ENCODE results near the gene SMYD2. TPM values are rescaled to one million over a fixed set of nuclear protein-coding genes. Genes with fewer than 3 reads are reported as not detected.

SMYD2 gene
- total RNA-seq, 2 experiments from 2014 or later = 31.1 to 32.8 TPM

GRCh38 chr1:214372092-214372491 is 91.1 kb downstream of the SMYD2 start:
- DNase-seq = no peak

GRCh38 chr1:214377485-214377884 is 96.5 kb downstream of the SMYD2 start:
- Mint-ChIP-seq H3K9me3 (no peaks in the 10 kb centered on the region), H3K4me3 (no peak overlapping the region), H3K27ac (no peak overlapping the region), H3K4me1 (ENCODE audit: low read depth) (no peaks in the 10 kb centered on the region), H3K27me3 (no peaks in the 10 kb centered on the region), H3K36me3 (no peaks in the 10 kb centered on the region)
- ChIA-PET POLR2A (no interaction called here), CTCF (no interaction called here)
- intact Hi-C loops (cut with micrococcal nuclease) = no loop called here
- no peak for DNase-seq

More at GRCh38 chr1:214372092-214372491, 91.1 kb downstream of the SMYD2 start:
- ChIA-PET POLR2A (no interaction called here), CTCF (interaction anchor here (1.0 kb wide), 1 partner anchor 40 kb away, joined by 4 read pairs; no protein-coding TSS in a partner anchor)
- H3K27ac Mint-ChIP-seq = no peak overlapping the region
- H3K36me3 Mint-ChIP-seq = no peaks in the 10 kb centered on the region
- no peak overlapping the region for H3K4me3 Mint-ChIP-seq
- H3K9me3 Mint-ChIP-seq = no peaks in the 10 kb centered on the region
- H3K27me3 Mint-ChIP-seq = peaks cover 10% of the 10 kb centered on the region
- intact Hi-C loops (cut with micrococcal nuclease) = no loop called here
- no peaks in the 10 kb centered on the region for H3K4me1 Mint-ChIP-seq (ENCODE audit: low read depth)

DNA sequence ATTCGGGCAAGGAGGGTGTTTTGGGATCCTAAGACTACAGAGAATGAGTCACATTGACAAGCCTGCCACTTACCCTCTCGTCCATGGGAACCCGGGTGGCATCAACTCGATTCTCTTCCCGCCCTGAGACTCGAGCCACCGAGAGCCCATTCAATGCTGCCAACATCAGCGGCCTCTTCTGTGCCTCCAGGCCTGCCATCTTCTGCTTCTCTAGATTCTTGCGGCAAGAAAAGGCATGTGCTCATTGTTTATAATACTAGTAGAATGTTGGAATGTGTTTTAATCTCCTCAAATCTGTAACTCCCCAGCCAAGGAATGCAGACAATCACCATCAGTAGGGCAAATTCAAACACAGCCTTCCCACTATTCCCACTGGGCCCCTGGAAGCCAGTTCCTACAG is 96.9 kb downstream of the SMYD2 start:
- no peak for DNase-seq
- no peak overlapping the region for H3K4me3 Mint-ChIP-seq
- POLR2A ChIA-PET = no interaction called here
- CTCF ChIA-PET = no interaction called here
- H3K27me3 Mint-ChIP-seq = no peaks in the 10 kb centered on the region
- no peaks in the 10 kb centered on the region for H3K4me1 Mint-ChIP-seq (ENCODE audit: low read depth)
- H3K27ac Mint-ChIP-seq = no peak overlapping the region
- no peaks in the 10 kb centered on the region for H3K36me3 Mint-ChIP-seq
- intact Hi-C loops (cut with micrococcal nuclease) = no loop called here
- no peaks in the 10 kb centered on the region for H3K9me3 Mint-ChIP-seq

DNA sequence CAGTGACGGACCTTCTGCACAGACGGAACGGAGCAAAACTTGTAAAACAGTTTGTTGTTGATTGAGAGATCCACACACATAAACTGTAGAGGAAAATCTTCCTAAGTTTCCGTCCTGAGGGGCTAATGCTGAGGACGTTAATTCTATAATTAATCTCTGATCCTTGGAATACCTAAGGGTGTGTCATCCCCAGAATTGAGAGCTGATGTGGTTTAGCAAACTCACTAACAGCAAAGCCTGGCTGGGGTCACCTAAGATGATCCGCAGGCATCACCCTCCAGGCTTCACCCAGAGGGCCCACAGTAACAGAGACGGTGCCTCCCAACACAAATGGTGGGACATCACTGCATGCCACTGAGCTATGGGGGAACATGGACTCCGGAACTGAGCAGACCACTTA is 97.5 kb downstream of the SMYD2 start:
- DNase-seq = no peak
- no peak overlapping the region for H3K4me3 Mint-ChIP-seq
- ChIA-PET CTCF (no interaction called here), POLR2A (no interaction called here)
- H3K9me3 Mint-ChIP-seq = no peaks in the 10 kb centered on the region
- no peaks in the 10 kb centered on the region for H3K4me1 Mint-ChIP-seq (ENCODE audit: low read depth)
- no peak overlapping the region for H3K27ac Mint-ChIP-seq
- H3K27me3 Mint-ChIP-seq = no peaks in the 10 kb centered on the region
- no peaks in the 10 kb centered on the region for H3K36me3 Mint-ChIP-seq
- intact Hi-C loops (cut with micrococcal nuclease) = no loop called here

- CTCF ChIA-PET = no interaction called here
- POLR2A ChIA-PET = no interaction called here
- no peak overlapping the region for H3K27ac Mint-ChIP-seq
Measured at GRCh38 chr1:214379236-214379970, 98.4 kb downstream of the SMYD2 start.

DNA sequence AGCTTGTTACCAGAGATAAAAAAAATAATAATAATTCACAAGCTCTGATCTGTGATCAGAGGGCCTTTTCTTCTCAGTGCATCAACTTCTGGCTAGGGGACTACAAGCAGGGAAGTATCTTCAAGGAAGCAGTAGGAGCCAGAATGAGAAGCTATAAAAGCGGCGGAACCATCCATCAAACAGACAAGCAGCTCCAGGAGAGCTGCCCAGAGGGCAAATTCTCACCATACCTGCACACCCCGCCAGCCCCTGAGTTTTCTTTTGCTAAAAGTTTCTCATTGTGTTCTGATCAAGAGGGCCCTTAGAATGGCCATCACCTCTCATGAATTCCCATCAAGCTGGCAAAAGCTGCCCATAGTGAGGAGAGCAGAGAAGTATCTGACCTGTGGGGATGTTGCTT is 99.4 kb downstream of the SMYD2 start:
- no peaks in the 10 kb centered on the region for H3K9me3 Mint-ChIP-seq
- no peaks in the 10 kb centered on the region for H3K36me3 Mint-ChIP-seq
- ChIA-PET CTCF (no interaction called here), POLR2A (no interaction called here)
- H3K4me3 Mint-ChIP-seq = no peak overlapping the region
- H3K27me3 Mint-ChIP-seq = no peaks in the 10 kb centered on the region
- no peak overlapping the region for H3K27ac Mint-ChIP-seq
- intact Hi-C loops (cut with micrococcal nuclease) = no loop called here
- no peak for DNase-seq
- H3K4me1 Mint-ChIP-seq (ENCODE audit: low read depth) = no peaks in the 10 kb centered on the region

More at GRCh38 chr1:214379236-214379970, 98.4 kb downstream of the SMYD2 start:
- DNase-seq = no peak
- Mint-ChIP-seq H3K4me3 (no peak overlapping the region), H3K36me3 (no peaks in the 10 kb centered on the region), H3K4me1 (ENCODE audit: low read depth) (no peaks in the 10 kb centered on the region), H3K27me3 (no peaks in the 10 kb centered on the region), H3K9me3 (no peaks in the 10 kb centered on the region)
- intact Hi-C loops (cut with micrococcal nuclease) = no loop called here

GRCh38 chr1:214380986-214381695 is 100.2 kb downstream of the SMYD2 start:
- no peak for DNase-seq
- H3K9me3 Mint-ChIP-seq = no peaks in the 10 kb centered on the region
- H3K27ac Mint-ChIP-seq = no peak overlapping the region
- no peak overlapping the region for H3K4me3 Mint-ChIP-seq
- ChIA-PET POLR2A (no interaction called here), CTCF (no interaction called here)
- intact Hi-C loops (cut with micrococcal nuclease) = no loop called here
- H3K4me1 Mint-ChIP-seq (ENCODE audit: low read depth) = peaks cover 2% of the 10 kb centered on the region
- H3K27me3 Mint-ChIP-seq = no peaks in the 10 kb centered on the region
- H3K36me3 Mint-ChIP-seq = no peaks in the 10 kb centered on the region

- POLR2A ChIA-PET = no interaction called here
Measured at GRCh38 chr1:214383381-214384372, 102.7 kb downstream of the SMYD2 start.

GRCh38 chr1:214384373-214385079 is 103.6 kb downstream of the SMYD2 start:
- H3K4me1 Mint-ChIP-seq (ENCODE audit: low read depth) = peaks cover 2% of the 10 kb centered on the region
- intact Hi-C loops (cut with micrococcal nuclease) = loop anchor here (5.0 kb wide), 1 partner anchor 43 kb away; no protein-coding TSS in a partner anchor

More at GRCh38 chr1:214383381-214384372, 102.7 kb downstream of the SMYD2 start:
- CTCF ChIA-PET = no interaction called here
- intact Hi-C loops (cut with micrococcal nuclease) = no loop called here
- Mint-ChIP-seq H3K4me1 (ENCODE audit: low read depth) (peaks cover 2% of the 10 kb centered on the region), H3K36me3 (no peaks in the 10 kb centered on the region), H3K4me3 (no peak overlapping the region), H3K27me3 (no peaks in the 10 kb centered on the region), H3K27ac (no peak overlapping the region), H3K9me3 (no peaks in the 10 kb centered on the region)
- no peak for DNase-seq

GRCh38 chr1:214385428-214385827 is 104.5 kb downstream of the SMYD2 start:
- no peaks in the 10 kb centered on the region for H3K36me3 Mint-ChIP-seq
- no peaks in the 10 kb centered on the region for H3K27me3 Mint-ChIP-seq
- intact Hi-C loops (cut with micrococcal nuclease) = loop anchor here (5.0 kb wide), 1 partner anchor 42 kb away; no protein-coding TSS in a partner anchor
- no peak for DNase-seq
- no peak overlapping the region for H3K27ac Mint-ChIP-seq
- H3K4me1 Mint-ChIP-seq (ENCODE audit: low read depth) = peaks cover 2% of the 10 kb centered on the region
- ChIA-PET CTCF (interaction anchor here (0.9 kb wide), 1 partner anchor 200 kb away, joined by 3 read pairs; no protein-coding TSS in a partner anchor), POLR2A (no interaction called here)
- no peak overlapping the region for H3K4me3 Mint-ChIP-seq
- H3K9me3 Mint-ChIP-seq = no peaks in the 10 kb centered on the region

More at GRCh38 chr1:214384373-214385079, 103.6 kb downstream of the SMYD2 start:
- ChIA-PET CTCF (interaction anchor here (0.9 kb wide), 1 partner anchor 201 kb away, joined by 3 read pairs; no protein-coding TSS in a partner anchor), POLR2A (no interaction called here)
- no peak overlapping the region for H3K27ac Mint-ChIP-seq
- H3K9me3 Mint-ChIP-seq = no peaks in the 10 kb centered on the region
- DNase-seq = no peak
- no peaks in the 10 kb centered on the region for H3K27me3 Mint-ChIP-seq
- no peak overlapping the region for H3K4me3 Mint-ChIP-seq
- no peaks in the 10 kb centered on the region for H3K36me3 Mint-ChIP-seq

GRCh38 chr1:214386333-214386732 is 105.4 kb downstream of the SMYD2 start:
- POLR2A ChIA-PET = no interaction called here
- CTCF ChIA-PET = interaction anchor here (0.8 to 1.2 kb wide), 3 partner anchors 58 to 125 kb away, joined by 3 to 6 read pairs (median 3); no protein-coding TSS in a partner anchor
- no peak overlapping the region for H3K4me3 Mint-ChIP-seq
- intact Hi-C loops (cut with micrococcal nuclease) = loop anchor here (5.0 kb wide), 1 partner anchor 41 kb away; no protein-coding TSS in a partner anchor
- no peaks in the 10 kb centered on the region for H3K27me3 Mint-ChIP-seq
- no peak for DNase-seq
- no peaks in the 10 kb centered on the region for H3K9me3 Mint-ChIP-seq
- no peaks in the 10 kb centered on the region for H3K36me3 Mint-ChIP-seq
- no peak overlapping the region for H3K27ac Mint-ChIP-seq
- H3K4me1 Mint-ChIP-seq (ENCODE audit: low read depth) = peaks cover 2% of the 10 kb centered on the region

All from activated CD4-positive, alpha-beta memory T cell treated with anti-CD3 and anti-CD28 coated beads for 36 hours (primary cell).